ENCODE data around the gene TMEM212. TPM values are rescaled to one million over a fixed set of nuclear protein-coding genes. Genes with fewer than 3 reads are reported as not detected.
"Not testable (repeated sequence)": the region's sequence is repeated elsewhere in the genome, so short reads cannot be mapped to it uniquely, and the experiment has no call there.

The TMEM212 gene
- total and polyA plus RNA-seq, 9 of the 15 experiments (the other 6 are each of a cell fraction or from before 2014, with no cell fraction given) = not detected

- H3K9me3 ChIP-seq (replicated peaks; ENCODE audit: control insufficient read depth, insufficient read depth, low read depth, low read length); in situ Hi-C loops (cut with MboI); H3K9me1 ChIP-seq (ENCODE audit: control insufficient read depth, insufficient read depth, low read length); H3K4me2 ChIP-seq (ENCODE audit: insufficient read depth, low read length); POLR2A ChIA-PET; H3K27ac ChIP-seq (ENCODE audit: extremely low read depth, low read depth, low read length); BruUV-seq (replicated peaks); H3K4me1 ChIP-seq (replicated peaks in 1 of 2; ENCODE audit: control insufficient read depth in 2 of 2, insufficient read depth in 2 of 2, low read length in 2 of 2); H2AFZ ChIP-seq (ENCODE audit: low read depth, low read length); CTCF ChIA-PET (ENCODE audit: low intra/inter-chr PET ratio); H3K27me3 ChIP-seq (ENCODE audit: control insufficient read depth in 2 of 2, insufficient read depth in 2 of 2, low read length in 2 of 2); H3K36me3 ChIP-seq (ENCODE audit: control insufficient read depth, insufficient read depth, low read length); ATAC-seq; H4K20me1 ChIP-seq (replicated peaks; ENCODE audit: control insufficient read depth, insufficient read depth, low read length); intact Hi-C loops (cut with micrococcal nuclease); H3K79me2 ChIP-seq (ENCODE audit: control insufficient read depth, insufficient read depth, low read length); H3K4me3 ChIP-seq; DNase-seq (ENCODE audit: extremely low read depth in 1 of 4, low spot score in 3 of 4); FAIRE-seq; H3K9ac ChIP-seq (ENCODE audit: insufficient read depth in 1 of 2, low read depth in 2 of 2, low read length in 2 of 2): not testable (repeated sequence)
- peak; percentile 85 for TF ChIP-seq ZNF146 (CRISPR knock-in tag; IDR thresholded peaks at IDR 0.05; ENCODE audit: unreplicated experiment)
- TF ChIP-seq BCOR (IDR thresholded peaks at IDR 0.05) = peak; percentile 33; the same call in 1 of the 2 replicates
- 48% methylated on average over 4 of the region's 4 CpGs for WGBS (ENCODE audit: insufficient coverage, low coverage, missing lambda C conversion rate)
These were observed 15.6 kb downstream of the TMEM212 start for GRCh38 chr3:171858770-171859169.

GRCh38 chr3:171860830-171861535 is 17.8 kb downstream of the TMEM212 start:
- CTCF ChIA-PET (ENCODE audit: low intra/inter-chr PET ratio) = no interaction called here
- BruUV-seq (replicated peaks) = no TSS peak
- no peak for FAIRE-seq
- TF ChIP-seq ZNF695 (CRISPR knock-in tag; IDR thresholded peaks at IDR 0.05) (no peak), NUFIP1 (IDR thresholded peaks at IDR 0.05; ENCODE audit: partially characterized antibody) (no peak), THAP7 (CRISPR knock-in tag; IDR thresholded peaks at IDR 0.05) (no peak), NR2C2 (CRISPR knock-in tag; IDR thresholded peaks at IDR 0.05) (no peak), NR2C2 (tag; IDR thresholded peaks at IDR 0.05) (no peak), HEY1 (CRISPR knock-in tag; IDR thresholded peaks at IDR 0.05; ENCODE audit: borderline replicate concordance) (no peak), TFAP4 (CRISPR knock-in tag; IDR thresholded peaks at IDR 0.05; ENCODE audit: borderline replicate concordance) (no peak), LCOR (CRISPR knock-in tag; IDR thresholded peaks at IDR 0.05) (no peak), RBM25 (IDR thresholded peaks at IDR 0.05; ENCODE audit: low read depth, low read length, severe bottlenecking) (no peak), ZNF764 (CRISPR knock-in tag; IDR thresholded peaks at IDR 0.05; ENCODE audit: low read depth) (no peak)

More at GRCh38 chr3:171860830-171861535, 17.8 kb downstream of the TMEM212 start:
- Histone ChIP-seq H3K79me2 (ENCODE audit: control insufficient read depth, insufficient read depth, low read length) (no peaks in the 10 kb centered on the region), H3K4me3 (no peak overlapping the region), H3K36me3 (ENCODE audit: control insufficient read depth, insufficient read depth, low read length) (no peaks in the 10 kb centered on the region), H3K9ac (ENCODE audit: insufficient read depth in 1 of 2, low read depth in 2 of 2, low read length in 2 of 2) (no peak overlapping the region), H3K27me3 (ENCODE audit: control insufficient read depth in 2 of 2, insufficient read depth in 2 of 2, low read length in 2 of 2) (no peaks in the 10 kb centered on the region), H4K20me1 (replicated peaks; ENCODE audit: control insufficient read depth, insufficient read depth, low read length) (no peaks in the 10 kb centered on the region), H3K9me1 (ENCODE audit: control insufficient read depth, insufficient read depth, low read length) (no peaks in the 10 kb centered on the region), H2AFZ (ENCODE audit: low read depth, low read length) (no peak overlapping the region), H3K9me3 (replicated peaks; ENCODE audit: control insufficient read depth, insufficient read depth, low read depth, low read length) (no peaks in the 10 kb centered on the region), H3K4me1 (replicated peaks in 1 of 2; ENCODE audit: control insufficient read depth in 2 of 2, insufficient read depth in 2 of 2, low read length in 2 of 2) (0 out of 5 replicates have a peak, but pooled peaks cover 0 to 4% of the 10 kb centered on the region in 2 experiments), H3K4me2 (ENCODE audit: insufficient read depth, low read length) (no peak overlapping the region), H3K27ac (ENCODE audit: extremely low read depth, low read depth, low read length) (no peak overlapping the region)
- 32% methylated on average over 6 of the region's 6 CpGs for WGBS (ENCODE audit: insufficient coverage, low coverage, missing lambda C conversion rate)
- no peak for ATAC-seq
- no peak for DNase-seq (ENCODE audit: extremely low read depth in 1 of 4, low spot score in 3 of 4)
- POLR2A ChIA-PET = no interaction called here
- in situ Hi-C loops (cut with MboI) (no loop called here), intact Hi-C loops (cut with micrococcal nuclease) (no loop called here)
